ENCODE measurements around the gene CDH23. TPM values are rescaled to one million over a fixed set of nuclear protein-coding genes. Genes with fewer than 3 reads are reported as not detected.

The CDH23 gene
- total and polyA plus RNA-seq, 9 of the 15 experiments (the other 6 are each of a cell fraction or from before 2014, with no cell fraction given), result 0.18 to 1.2 (median 0.47) TPM

GRCh38 chr10:71648933-71649320 is 252.2 kb downstream of the CDH23 start (continued):
- TF ChIP-seq ZNF592 (IDR thresholded peaks at IDR 0.05) (peak; percentile 69), HDAC6 (IDR thresholded peaks at IDR 0.05; ENCODE audit: low read depth, low read length) (no peak), SRSF3 (IDR thresholded peaks at IDR 0.05; ENCODE audit: insufficient read depth, low read length) (no peak), TOE1 (IDR thresholded peaks at IDR 0.05; ENCODE audit: borderline replicate concordance) (0 out of 2 replicates have a peak, but pooled peaks have one; percentile 19), TOE1 (CRISPR knock-in tag; IDR thresholded peaks at IDR 0.05; ENCODE audit: borderline replicate concordance, low read depth) (no peak), POLR2B (IDR thresholded peaks at IDR 0.05; ENCODE audit: low read depth, partially characterized antibody) (peak; percentile 58), MYNN (IDR thresholded peaks at IDR 0.05) (no peak), MYNN (CRISPR knock-in tag; IDR thresholded peaks at IDR 0.05) (no peak), RBFOX2 (IDR thresholded peaks at IDR 0.05; ENCODE audit: low read depth, low read length) (peak; percentile 51), VEZF1 (CRISPR knock-in tag; IDR thresholded peaks at IDR 0.05) (peak; percentile 78), POLR2G (IDR thresholded peaks at IDR 0.05; ENCODE audit: low read depth, low read length) (peak; percentile 34; the same call in 1 of the 2 replicates), MAFG (tag; conservative IDR thresholded peaks at IDR 0.05) (no peak), BRD9 (IDR thresholded peaks at IDR 0.05; ENCODE audit: low read depth, partially characterized antibody) (peak; percentile 26), RCOR1 (IDR thresholded peaks at IDR 0.05; ENCODE audit: borderline replicate concordance in 1 of 2, low read depth in 2 of 2, low read length in 2 of 2) (peak; percentile 26 to 82; a peak in 2 of 4 replicates), NR2C1 (IDR thresholded peaks at IDR 0.05) (peak; percentile 71), NR2C1 (tag; IDR thresholded peaks at IDR 0.05) (peak; percentile 43; the same call in 1 of the 2 replicates), HDAC1 (IDR thresholded peaks at IDR 0.05) (peak; percentile 30 to 81; a peak in 3 of 4 replicates), MTA3 (IDR thresholded peaks at IDR 0.05; ENCODE audit: borderline replicate concordance) (0 out of 2 replicates have a peak, but pooled peaks have one; percentile 25), ARID1B (IDR thresholded peaks at IDR 0.05) (peak; percentile 34; the same call in 1 of the 2 replicates), ZNF3 (CRISPR knock-in tag; IDR thresholded peaks at IDR 0.05) (0 out of 2 replicates have a peak, but pooled peaks have one; percentile 11), ZFP36 (IDR thresholded peaks at IDR 0.05; ENCODE audit: low read depth, low read length, partially characterized antibody) (peak; percentile 3), NFRKB (IDR thresholded peaks at IDR 0.05; ENCODE audit: low read depth) (peak; percentile 54; the same call in 1 of the 2 replicates), ZFP1 (CRISPR knock-in tag; IDR thresholded peaks at IDR 0.05) (no peak), PYGO2 (tag; IDR thresholded peaks at IDR 0.05) (no peak), RBM25 (IDR thresholded peaks at IDR 0.05; ENCODE audit: low read depth, low read length, severe bottlenecking) (peak; percentile 92), GATAD2A (IDR thresholded peaks at IDR 0.05) (0 out of 2 replicates have a peak, but pooled peaks have one; percentile 10), RB1 (IDR thresholded peaks at IDR 0.05; ENCODE audit: low read depth) (no peak)
